MG63 (cell line): ENCODE results near the gene MINDY4. TPM values are rescaled to one million over a fixed set of nuclear protein-coding genes. Genes with fewer than 3 reads are reported as not detected.

Source experiments
- DNase-seq: peaks from one replicate; pipeline ENCODE4 v3.0.0-alpha.2; 2020
- H3K27me3 ChIP-seq: fragments of 250-450 bp; sonication (Bioruptor Pico); 2 replicates; pipeline ENCODE4 v1.5.1; 2020; ENCODE audit warnings: mild to moderate bottlenecking, moderate library complexity
- H3K36me3 ChIP-seq: fragments of 250-450 bp; sonication (Bioruptor Pico); 2 replicates; pipeline ENCODE4 v1.5.1; 2020; ENCODE audit warnings: mild to moderate bottlenecking, moderate library complexity
- H3K4me3 ChIP-seq: fragments of 250-450 bp; sonication (Bioruptor Pico); 2 replicates; pipeline ENCODE4 v1.5.1; 2020; ENCODE audit warnings: mild to moderate bottlenecking, moderate library complexity
- H3K9me3 ChIP-seq: fragments of 250-450 bp; sonication (Bioruptor Pico); 2 replicates; pipeline ENCODE4 v1.5.1; 2020; ENCODE audit warnings: mild to moderate bottlenecking, moderate library complexity
- total RNA-seq: library from RNA; depleted of rRNA; stranded (reverse); fragments of >200 nt; shearing (Covaris generic); gene quantifications from 2 replicates; pipeline ENCODE4 v1.2.3, GENCODE V29; 2014; ENCODE audit warnings: low replicate concordance

Gene MINDY4
- total RNA-seq, 1 experiment from 2014 or later: 1.7 TPM

GRCh38 chr7:30835396-30835915, 64.2 kb downstream of the MINDY4 start:
- Histone ChIP-seq H3K4me3 (no peak overlapping the region), H3K27me3 (no peaks in the 10 kb centered on the region), H3K36me3 (no peaks in the 10 kb centered on the region), H3K9me3 (no peaks in the 10 kb centered on the region)
- no peak for DNase-seq

GRCh38 chr7:30836991-30837390, 65.8 kb downstream of the MINDY4 start:
- Histone ChIP-seq H3K27me3 (no peaks in the 10 kb centered on the region), H3K9me3 (no peaks in the 10 kb centered on the region), H3K4me3 (no peak overlapping the region), H3K36me3 (no peaks in the 10 kb centered on the region)
- DNase-seq: no peak

- H3K36me3 ChIP-seq: no peaks in the 10 kb centered on the region
- H3K9me3 ChIP-seq: no peaks in the 10 kb centered on the region
- no peak overlapping the region for H3K4me3 ChIP-seq
- no peak for DNase-seq
- no peaks in the 10 kb centered on the region for H3K27me3 ChIP-seq
Observed at GRCh38 chr7:30837581-30837980, 66.4 kb downstream of the MINDY4 start.

GRCh38 chr7:30838008-30838407, 66.8 kb downstream of the MINDY4 start:
- H3K9me3 ChIP-seq: no peaks in the 10 kb centered on the region

GRCh38 chr7:30840141-30841024, 69.2 kb downstream of the MINDY4 start:
- Histone ChIP-seq H3K27me3 (no peaks in the 10 kb centered on the region), H3K9me3 (no peaks in the 10 kb centered on the region), H3K36me3 (no peaks in the 10 kb centered on the region), H3K4me3 (no peak overlapping the region)
- no peak for DNase-seq

More at GRCh38 chr7:30838008-30838407, 66.8 kb downstream of the MINDY4 start:
- DNase-seq: no peak
- H3K4me3 ChIP-seq: no peak overlapping the region
- no peaks in the 10 kb centered on the region for H3K27me3 ChIP-seq
- H3K36me3 ChIP-seq: no peaks in the 10 kb centered on the region

- no peak for DNase-seq
- Histone ChIP-seq H3K9me3 (no peaks in the 10 kb centered on the region), H3K27me3 (no peaks in the 10 kb centered on the region), H3K4me3 (no peak overlapping the region), H3K36me3 (no peaks in the 10 kb centered on the region)
Observed at GRCh38 chr7:30841025-30841735, 70.0 kb downstream of the MINDY4 start.

GRCh38 chr7:30841801-30842541, 70.8 kb downstream of the MINDY4 start:
- Histone ChIP-seq H3K27me3 (no peaks in the 10 kb centered on the region), H3K9me3 (no peaks in the 10 kb centered on the region)
- DNase-seq: no peak

GRCh38 chr7:30842542-30843451, 71.6 kb downstream of the MINDY4 start:
- DNase-seq: no peak
- Histone ChIP-seq H3K36me3 (no peaks in the 10 kb centered on the region), H3K4me3 (no peak overlapping the region)

More at GRCh38 chr7:30841801-30842541, 70.8 kb downstream of the MINDY4 start:
- no peaks in the 10 kb centered on the region for H3K36me3 ChIP-seq
- no peak overlapping the region for H3K4me3 ChIP-seq

GRCh38 chr7:30843741-30844482, 72.7 kb downstream of the MINDY4 start:
- no peak overlapping the region for H3K4me3 ChIP-seq
- no peaks in the 10 kb centered on the region for H3K36me3 ChIP-seq
- H3K9me3 ChIP-seq: no peaks in the 10 kb centered on the region
- H3K27me3 ChIP-seq: no peaks in the 10 kb centered on the region
- DNase-seq: no peak

More at GRCh38 chr7:30842542-30843451, 71.6 kb downstream of the MINDY4 start:
- Histone ChIP-seq H3K27me3 (no peaks in the 10 kb centered on the region), H3K9me3 (no peaks in the 10 kb centered on the region)

- DNase-seq: no peak
- H3K4me3 ChIP-seq: no peak overlapping the region
- H3K9me3 ChIP-seq: no peaks in the 10 kb centered on the region
Observed at GRCh38 chr7:30844483-30844874, 73.3 kb downstream of the MINDY4 start.

GRCh38 chr7:30844916-30845315, 73.7 kb downstream of the MINDY4 start:
- no peak for DNase-seq
- Histone ChIP-seq H3K36me3 (no peaks in the 10 kb centered on the region), H3K9me3 (no peaks in the 10 kb centered on the region), H3K4me3 (no peak overlapping the region), H3K27me3 (no peaks in the 10 kb centered on the region)

More at GRCh38 chr7:30844483-30844874, 73.3 kb downstream of the MINDY4 start:
- no peaks in the 10 kb centered on the region for H3K27me3 ChIP-seq
- no peaks in the 10 kb centered on the region for H3K36me3 ChIP-seq

GRCh38 chr7:30845426-30846135, 74.4 kb downstream of the MINDY4 start:
- no peaks in the 10 kb centered on the region for H3K36me3 ChIP-seq
- H3K9me3 ChIP-seq: no peaks in the 10 kb centered on the region
- H3K4me3 ChIP-seq: no peak overlapping the region
- peak; percentile 67 for DNase-seq
- no peaks in the 10 kb centered on the region for H3K27me3 ChIP-seq

GRCh38 chr7:30846378-30846777, 75.2 kb downstream of the MINDY4 start:
- no peak for DNase-seq
- Histone ChIP-seq H3K9me3 (no peaks in the 10 kb centered on the region), H3K36me3 (no peaks in the 10 kb centered on the region), H3K27me3 (no peaks in the 10 kb centered on the region), H3K4me3 (no peak overlapping the region)

GRCh38 chr7:30848121-30848855, 77.1 kb downstream of the MINDY4 start:
- DNase-seq: no peak
- no peak overlapping the region for H3K4me3 ChIP-seq
- no peaks in the 10 kb centered on the region for H3K27me3 ChIP-seq
- H3K9me3 ChIP-seq: no peaks in the 10 kb centered on the region
- H3K36me3 ChIP-seq: no peaks in the 10 kb centered on the region
